Measurements from ENCODE around the gene CLK1. TPM values are rescaled to one million over a fixed set of nuclear protein-coding genes. Genes with fewer than 3 reads are reported as not detected.
A peak's percentile ranks its signal among the peaks of the same experiment; 100 is the strongest.

Gene CLK1
- total and polyA plus RNA-seq, 2 of the 13 experiments (the other 11 are each of a cell fraction or from before 2014, with no cell fraction given) = 66.6 to 101 TPM

GRCh38 chr2:200812122-200813022 is 52.1 kb downstream of the CLK1 start (continued):
- 0 out of 2 replicates have a peak, but pooled peaks have one; percentile 34 for TF ChIP-seq KIAA2018 (CRISPR knock-in tag; IDR thresholded peaks at IDR 0.05; ENCODE audit: borderline replicate concordance)
- TF ChIP-seq ZNF792 (CRISPR knock-in tag; IDR thresholded peaks at IDR 0.05) = no peak
- TF ChIP-seq NBN (conservative IDR thresholded peaks at IDR 0.05) = no peak
- TF ChIP-seq ZNF512 (CRISPR knock-in tag; IDR thresholded peaks at IDR 0.05) = 0 out of 2 replicates have a peak, but pooled peaks have one; percentile 36
- TF ChIP-seq GPBP1L1 (CRISPR knock-in tag; IDR thresholded peaks at IDR 0.05) = no peak
- peak; percentile 90 for TF ChIP-seq E2F5 (CRISPR knock-in tag; conservative IDR thresholded peaks at IDR 0.05)
- no peak for TF ChIP-seq ZNF337 (CRISPR knock-in tag; IDR thresholded peaks at IDR 0.05; ENCODE audit: borderline replicate concordance, low read depth)
- TF ChIP-seq PCBP2 (optimal IDR thresholded peaks at IDR 0.05; ENCODE audit: low read depth, low read length, poor library complexity, severe bottlenecking) = no peak
- no peak for TF ChIP-seq ZNF749 (CRISPR knock-in tag; IDR thresholded peaks at IDR 0.05; ENCODE audit: borderline replicate concordance)
- TF ChIP-seq, protein P1, sequence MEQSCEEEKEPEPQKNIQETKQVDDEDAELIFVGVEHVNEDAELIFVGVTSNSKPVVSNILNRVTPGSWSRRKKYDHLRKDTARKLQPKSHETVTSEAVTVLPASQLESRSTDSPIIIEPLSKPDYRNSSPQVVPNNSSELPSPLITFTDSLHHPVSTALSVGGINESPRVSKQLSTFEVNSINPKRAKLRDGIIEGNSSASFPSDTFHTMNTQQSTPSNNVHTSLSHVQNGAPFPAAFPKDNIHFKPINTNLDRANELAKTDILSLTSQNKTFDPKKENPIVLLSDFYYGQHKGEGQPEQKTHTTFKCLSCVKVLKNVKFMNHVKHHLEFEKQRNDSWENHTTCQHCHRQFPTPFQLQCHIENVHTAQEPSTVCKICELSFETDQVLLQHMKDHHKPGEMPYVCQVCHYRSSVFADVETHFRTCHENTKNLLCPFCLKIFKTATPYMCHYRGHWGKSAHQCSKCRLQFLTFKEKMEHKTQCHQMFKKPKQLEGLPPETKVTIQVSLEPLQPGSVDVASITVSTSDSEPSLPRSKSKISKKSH (CRISPR knock-in tag; IDR thresholded peaks at IDR 0.05; ENCODE audit: borderline replicate concordance) = 0 out of 2 replicates have a peak, but pooled peaks have one; percentile 19
- TF ChIP-seq KLF6 (CRISPR knock-in tag; IDR thresholded peaks at IDR 0.05) = no peak; the same call in none of the 2 replicates
- peak; percentile 54; the same call in 1 of the 2 replicates for TF ChIP-seq GFI1 (CRISPR knock-in tag; IDR thresholded peaks at IDR 0.05; ENCODE audit: borderline replicate concordance)
- TF ChIP-seq MBD4 (IDR thresholded peaks at IDR 0.05; ENCODE audit: borderline replicate concordance, low read length) = no peak
